A673 (cell line): Measurements from ENCODE around the gene FBXL17. TPM values are rescaled to one million over a fixed set of nuclear protein-coding genes. Genes with fewer than 3 reads are reported as not detected.

Experiments used
- BruUV-seq: library from RNA; stranded (reverse); fragments of 400-500 nt; replicated peaks from 2 replicates; lab custom pipeline; 2021; lab: Mats Ljungman, UMichigan
- CTCF ChIA-PET: fragments of 300-600 bp; sonication (Branson Sonifier 250); formaldehyde crosslinking; loops from one replicate; lab custom pipeline; 2022; ENCODE audit warnings: antibody characterized with exemption; lab: Charles Lee
- POLR2A ChIA-PET: fragments of 300-600 bp; sonication (Branson Sonifier 250); formaldehyde crosslinking; loops from one replicate; lab custom pipeline; 2022; ENCODE audit warnings: antibody characterized with exemption; ENCODE audit not compliant: low non-redundant PET; lab: Charles Lee
- DNase-seq: peaks from one replicate; pipeline ENCODE4 v3.0.0-alpha.2; 2015; ENCODE audit warnings: low spot score
- H3K27ac ChIP-seq: fragments of 200-600 bp; sonication (generic); 2 replicates; pipeline ENCODE4 v1.5.1; 2016; ENCODE audit warnings: mixed run types, low read depth, mild to moderate bottlenecking, mixed read lengths, antibody characterized with exemption, low read length; ENCODE audit not compliant: poor library complexity, severe bottlenecking
- H3K27me3 ChIP-seq: fragments of 200-600 bp; sonication (generic); replicated peaks from 2 replicates; pipeline ENCODE4 v1.6.1; 2017; ENCODE audit warnings: mixed run types, low read depth, mild to moderate bottlenecking, mixed read lengths, antibody characterized with exemption, low read length; ENCODE audit not compliant: insufficient read depth, poor library complexity
- H3K36me3 ChIP-seq: fragments of 200-600 bp; sonication (generic); 2 replicates; pipeline ENCODE4 v1.6.1; 2016; ENCODE audit warnings: mixed run types, mild to moderate bottlenecking, mixed read lengths, antibody characterized with exemption, low read length; ENCODE audit not compliant: insufficient read depth, poor library complexity, severe bottlenecking
- H3K4me1 ChIP-seq: fragments of 200-600 bp; sonication (generic); 2 replicates; pipeline ENCODE4 v1.6.1; 2017; ENCODE audit warnings: mixed run types, mild to moderate bottlenecking, mixed read lengths, antibody characterized with exemption, low read length; ENCODE audit not compliant: insufficient read depth, poor library complexity, severe bottlenecking
- H3K4me3 ChIP-seq: fragments of 200-600 bp; sonication (generic); 2 replicates; pipeline ENCODE4 v1.5.1; 2016; ENCODE audit warnings: low read depth, mixed run types, mild to moderate bottlenecking, mixed read lengths, low read length; ENCODE audit not compliant: poor library complexity, severe bottlenecking
- H3K9me3 ChIP-seq: fragments of 200-600 bp; sonication (generic); 2 replicates; pipeline ENCODE4 v1.6.1; 2016; ENCODE audit warnings: mixed run types, low read depth, mild to moderate bottlenecking, mixed read lengths, antibody characterized with exemption, low read length; ENCODE audit not compliant: poor library complexity, severe bottlenecking
- CTCF ChIP-seq: fragments of 300-800, 200-600 bp; sonication (generic); conservative IDR thresholded peaks from 2 replicates; pipeline ENCODE4 v1.5.1; 2017; ENCODE audit warnings: low read depth, mild to moderate bottlenecking, antibody characterized with exemption, low read length, moderate library complexity, mixed read lengths
- EZH2 ChIP-seq: fragments of 200-600 bp; sonication (generic); IDR thresholded peaks from 2 replicates; pipeline ENCODE4 v1.6.1; 2017; ENCODE audit warnings: borderline replicate concordance, low read depth, mild to moderate bottlenecking, mixed read lengths, antibody characterized with exemption, low read length; ENCODE audit not compliant: poor library complexity, severe bottlenecking
- intact Hi-C: fragments of 100-400 bp; cut with micrococcal nuclease; formaldehyde crosslinking; loops from one replicate; pipeline ENCODE4 v1.10.0; 2022; ENCODE audit not compliant: unreplicated experiment
- total RNA-seq: library from RNA; stranded (reverse); gene quantifications from 2 replicates; pipeline ENCODE4 v1.2.3, GENCODE V29; 2021

The FBXL17 gene
- total RNA-seq, 1 experiment from 2014 or later: 5.7 TPM

- H3K36me3 ChIP-seq: no peaks in the 10 kb centered on the region
- no peak overlapping the region for H3K27ac ChIP-seq
- H3K4me3 ChIP-seq: no peak overlapping the region
- ChIA-PET POLR2A (interaction anchor here (0.5 kb wide), 1 partner anchor 70 kb away, joined by 3 read pairs; no protein-coding TSS in a partner anchor), CTCF (no interaction called here)
- TF ChIP-seq EZH2: no peak
- TF ChIP-seq CTCF: no peak
- H3K27me3 ChIP-seq: no peaks in the 10 kb centered on the region
- H3K9me3 ChIP-seq: no peaks in the 10 kb centered on the region
- BruUV-seq: no TSS peak
- no peak for DNase-seq
- intact Hi-C loops: no loop called here
- H3K4me1 ChIP-seq: no peaks in the 10 kb centered on the region
Observed at GRCh38 chr5:108324886-108325285, 57.0 kb downstream of the FBXL17 start.

DNA sequence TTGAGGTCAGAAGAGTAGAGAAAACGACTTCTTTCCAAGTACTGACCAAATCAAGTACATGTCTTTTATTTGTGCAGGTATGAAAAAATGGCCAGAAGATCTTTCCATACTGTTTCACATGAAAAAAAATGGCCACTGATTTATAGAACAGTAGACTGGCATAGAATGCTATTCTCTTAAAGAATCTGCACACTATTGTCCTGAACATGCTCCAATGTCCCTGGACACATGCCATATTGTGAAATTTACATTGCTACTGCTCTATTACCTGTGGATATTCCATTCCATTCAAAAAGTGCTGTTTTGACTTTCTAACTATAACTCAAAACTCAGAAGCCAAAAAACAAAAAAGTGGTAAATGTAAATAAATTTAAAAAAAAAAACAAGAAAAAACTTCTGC is 60.6 kb downstream of the FBXL17 start:
- H3K4me1 ChIP-seq: no peaks in the 10 kb centered on the region
- BruUV-seq: no TSS peak
- intact Hi-C loops: no loop called here
- H3K27me3 ChIP-seq: no peaks in the 10 kb centered on the region
- H3K27ac ChIP-seq: no peak overlapping the region
- TF ChIP-seq EZH2 (no peak), CTCF (no peak)
- CTCF ChIA-PET: no interaction called here
- H3K4me3 ChIP-seq: no peak overlapping the region
- no peaks in the 10 kb centered on the region for H3K9me3 ChIP-seq
- H3K36me3 ChIP-seq: no peaks in the 10 kb centered on the region
- POLR2A ChIA-PET: no interaction called here
- DNase-seq: no peak

DNA sequence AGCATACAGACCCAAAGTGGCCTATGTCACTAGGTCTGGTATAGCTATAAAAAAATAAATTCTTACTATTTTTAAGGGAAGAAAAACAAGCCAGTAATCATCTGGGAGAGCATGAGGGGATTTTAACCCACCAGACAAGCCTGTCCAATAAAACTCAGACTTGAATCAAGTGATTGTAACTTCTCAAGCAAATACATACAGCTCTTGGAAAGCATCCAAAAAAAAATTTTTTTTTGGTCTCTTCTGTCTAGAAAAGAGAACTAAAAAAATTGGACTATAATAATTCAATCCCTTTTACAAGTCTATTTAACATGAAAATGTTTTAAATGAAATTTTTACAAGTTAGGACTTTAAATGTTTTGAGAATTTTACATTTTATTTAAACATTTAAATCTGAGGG is 61.7 kb downstream of the FBXL17 start:
- CTCF ChIA-PET: no interaction called here
- intact Hi-C loops: no loop called here
- no TSS peak for BruUV-seq
- no peaks in the 10 kb centered on the region for H3K36me3 ChIP-seq
- no peak for DNase-seq
- H3K27me3 ChIP-seq: no peaks in the 10 kb centered on the region
- no peak overlapping the region for H3K4me3 ChIP-seq
- POLR2A ChIA-PET: no interaction called here
- no peaks in the 10 kb centered on the region for H3K9me3 ChIP-seq
- H3K4me1 ChIP-seq: no peaks in the 10 kb centered on the region
- H3K27ac ChIP-seq: no peak overlapping the region
- TF ChIP-seq EZH2: no peak
- TF ChIP-seq CTCF: no peak
